Measurements from ENCODE around the gene AUTS2.

Gene AUTS2

DNA sequence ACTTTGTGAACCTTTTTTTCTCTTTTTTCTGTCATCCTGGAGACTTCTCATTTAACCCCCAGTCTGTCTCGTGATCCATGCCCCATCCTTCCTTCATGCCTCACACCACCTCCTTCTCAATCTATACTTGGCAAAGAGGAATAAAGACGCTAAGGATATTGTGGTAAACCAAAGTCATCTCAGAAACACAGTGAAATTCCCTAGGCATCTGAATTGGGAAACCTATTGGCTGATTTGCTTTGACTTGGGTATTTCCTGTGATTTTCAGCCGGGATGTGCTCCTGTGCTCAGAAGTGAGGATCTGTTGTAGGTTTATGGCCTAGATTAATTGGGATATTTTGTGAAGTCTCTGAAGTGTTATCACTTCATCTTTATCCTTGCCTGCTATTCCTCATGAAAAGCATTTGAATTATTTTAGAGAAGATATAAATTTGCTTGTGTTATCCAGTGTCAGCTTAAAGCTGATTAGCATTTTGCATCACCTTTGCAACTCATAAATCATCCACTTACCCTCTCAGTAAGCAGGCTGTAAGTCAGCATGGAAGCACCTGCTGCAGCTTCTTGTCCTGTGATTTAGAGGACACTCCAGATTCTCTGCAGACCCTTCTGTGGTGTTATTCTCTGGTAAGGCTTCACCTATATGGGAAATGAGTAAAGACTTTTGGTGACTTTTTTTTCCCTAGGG, 138.0 kb downstream of the AUTS2 start:
- DNase-seq: no peak

DNA sequence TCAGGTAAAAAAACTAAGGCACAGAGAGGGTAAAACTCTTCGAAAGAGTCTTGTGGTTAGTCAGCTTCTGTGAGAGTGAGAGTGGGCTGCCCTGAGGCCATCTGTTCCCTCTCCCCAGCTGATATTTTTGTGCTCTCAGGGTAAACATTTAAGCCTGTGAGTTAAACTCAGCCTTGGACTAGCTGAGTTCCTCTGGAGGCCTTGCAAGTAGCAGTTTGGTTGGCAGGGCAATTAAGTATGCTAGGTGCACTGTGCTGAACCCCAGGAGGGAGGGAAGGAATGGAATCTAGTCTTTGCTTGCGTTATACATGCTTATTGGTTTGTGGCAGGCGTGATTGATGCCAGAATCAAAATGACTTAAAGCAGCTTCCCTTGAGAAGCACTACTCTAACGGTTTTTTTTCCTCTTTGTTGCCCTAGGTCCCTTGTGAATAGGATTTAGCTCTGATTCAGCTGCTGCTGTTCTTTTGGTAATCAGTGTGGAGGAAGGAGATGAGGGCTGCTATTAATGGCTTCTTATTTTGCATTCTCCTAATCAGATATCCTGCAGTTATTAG, 140.2 kb downstream of the AUTS2 start:
- no peak for DNase-seq

DNA sequence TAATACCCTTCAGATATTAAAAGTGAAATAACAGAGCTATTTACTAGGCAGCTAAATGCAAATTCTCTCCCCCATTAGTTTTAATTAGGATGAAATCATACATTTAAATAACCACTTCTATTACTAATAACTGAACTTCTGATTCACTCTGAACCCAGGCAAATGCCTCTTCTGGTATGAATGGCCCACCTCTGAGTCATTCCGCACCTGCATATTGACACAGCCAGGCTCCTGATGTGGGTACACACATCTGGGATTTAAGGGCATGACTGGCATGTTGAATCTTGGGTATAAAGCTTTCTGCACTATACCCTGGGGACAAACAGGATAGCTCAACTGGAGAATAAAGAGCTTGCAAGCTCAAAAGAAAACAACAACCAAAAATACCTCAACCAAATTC, 140.9 kb downstream of the AUTS2 start:
- peak; percentile 40 to 57 for DNase-seq

DNA sequence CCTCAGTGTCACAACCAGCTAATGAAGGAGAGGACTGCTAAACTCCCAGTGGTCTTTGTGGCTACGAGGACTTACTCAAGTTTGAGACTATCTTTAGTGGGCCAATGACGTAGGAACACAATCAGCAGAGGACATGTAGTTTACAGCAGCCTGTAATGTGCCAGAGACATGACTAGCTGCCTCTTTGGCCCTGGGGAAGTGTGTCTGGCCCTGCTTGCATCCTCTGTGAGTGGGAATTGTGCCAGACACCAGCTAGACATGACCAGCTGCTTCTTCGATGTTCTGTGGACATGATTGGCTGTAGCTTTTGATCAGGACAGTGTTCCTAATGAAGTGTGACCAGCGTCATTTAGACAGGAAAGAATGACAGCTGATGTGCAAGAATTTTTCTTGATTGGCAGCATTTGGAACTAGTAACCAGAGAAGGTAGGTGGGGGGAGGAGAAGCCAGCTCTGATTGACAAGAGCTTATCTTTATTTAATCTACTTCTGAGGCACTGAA, 141.7 kb downstream of the AUTS2 start:
- DNase-seq: no peak

DNA sequence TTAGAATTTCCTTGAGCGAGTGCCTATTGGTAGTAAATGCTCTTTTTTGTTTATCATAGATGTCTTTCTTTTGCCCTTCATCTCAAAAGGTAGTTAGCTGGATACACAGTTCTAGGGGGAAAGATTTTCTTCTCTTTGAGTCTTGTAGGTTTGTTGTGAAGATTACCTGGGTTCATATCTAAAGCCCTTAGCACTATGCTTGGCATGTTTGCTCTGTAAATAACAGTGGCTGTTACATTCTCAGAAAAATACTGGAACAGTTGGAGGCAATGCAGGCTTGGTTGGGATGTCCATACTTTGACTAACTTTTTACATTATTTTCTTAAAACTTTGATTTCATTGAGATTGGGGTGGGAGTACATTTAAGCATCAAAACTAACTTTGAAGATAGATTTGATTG, 144.0 kb downstream of the AUTS2 start:
- DNase-seq: no peak

DNA sequence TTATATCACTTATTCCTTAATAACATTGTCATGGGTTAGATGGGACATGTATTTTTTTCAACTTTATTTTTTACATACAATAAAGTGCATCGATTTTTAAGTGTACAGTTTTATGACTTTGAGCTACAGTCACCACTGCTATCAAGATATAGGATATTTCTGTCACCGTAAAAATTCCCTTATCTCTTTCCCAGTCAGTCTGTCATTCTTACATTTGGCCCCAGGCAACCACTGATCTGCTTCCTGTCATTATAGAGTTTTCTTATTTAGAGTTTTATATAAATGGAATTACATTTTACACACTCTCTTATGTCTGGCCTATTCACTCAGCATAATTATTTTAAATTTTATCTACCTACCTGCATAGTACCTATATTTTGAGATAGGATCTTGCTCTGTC, 145.2 kb downstream of the AUTS2 start:
- no peak for DNase-seq

DNA sequence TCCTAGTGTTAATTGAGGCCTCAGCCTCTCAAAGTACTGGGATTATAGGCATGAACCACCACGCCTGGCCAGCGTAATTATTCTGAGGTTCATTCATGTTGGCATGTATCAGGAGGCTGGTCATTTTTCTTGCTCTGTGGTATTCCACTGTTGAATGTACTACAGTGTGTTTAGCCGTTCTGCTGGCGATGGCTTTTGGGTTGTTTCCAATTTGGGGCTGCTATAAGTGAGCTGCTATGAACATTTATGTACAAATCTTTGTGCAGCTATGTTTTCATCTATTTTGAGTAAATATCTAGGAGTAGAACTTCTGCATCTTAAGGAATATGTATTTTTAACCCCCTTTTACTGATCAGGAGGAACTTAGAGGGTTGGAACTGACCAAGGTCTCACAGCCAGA, 145.8 kb downstream of the AUTS2 start:
- no peak for DNase-seq

DNA sequence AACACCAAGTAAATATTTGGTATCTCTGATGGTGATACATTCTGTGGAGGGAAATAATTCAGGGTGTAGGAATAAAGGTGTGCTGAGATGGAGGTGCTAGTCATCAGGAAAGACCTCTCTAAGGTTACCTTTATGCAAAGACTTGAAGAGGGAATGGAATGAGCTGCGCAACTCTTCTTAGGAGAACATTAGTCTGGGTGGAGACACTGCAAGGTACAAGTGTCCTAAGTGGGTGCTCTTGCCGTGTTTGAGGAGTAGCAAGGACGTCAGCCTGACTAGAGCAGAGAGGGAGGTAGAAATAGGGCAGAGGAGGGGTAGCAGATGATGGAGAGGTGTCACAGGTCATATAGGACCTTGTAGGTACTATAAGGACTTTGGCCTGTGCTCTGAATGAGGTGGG, 148.1 kb downstream of the AUTS2 start:
- no peak for DNase-seq

DNA sequence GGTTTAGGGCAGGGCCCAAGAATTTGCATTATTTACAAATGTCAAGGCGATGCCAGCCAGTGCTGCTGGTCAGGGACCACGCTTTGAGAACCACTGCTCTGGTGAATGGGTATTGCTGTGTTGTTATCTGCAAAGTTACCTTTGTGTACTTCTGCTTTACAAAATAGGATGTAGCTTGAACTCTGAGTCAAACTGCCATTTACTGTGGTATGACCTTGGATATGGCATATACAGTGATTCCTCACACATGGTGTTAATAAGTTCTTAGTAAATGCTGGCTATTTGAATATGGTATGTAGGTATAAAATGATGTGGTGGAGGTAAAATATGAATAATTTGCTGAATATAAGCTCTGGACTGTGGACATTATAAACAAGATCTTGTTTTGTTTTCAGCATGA, 148.9 kb downstream of the AUTS2 start:
- DNase-seq: no peak

DNA sequence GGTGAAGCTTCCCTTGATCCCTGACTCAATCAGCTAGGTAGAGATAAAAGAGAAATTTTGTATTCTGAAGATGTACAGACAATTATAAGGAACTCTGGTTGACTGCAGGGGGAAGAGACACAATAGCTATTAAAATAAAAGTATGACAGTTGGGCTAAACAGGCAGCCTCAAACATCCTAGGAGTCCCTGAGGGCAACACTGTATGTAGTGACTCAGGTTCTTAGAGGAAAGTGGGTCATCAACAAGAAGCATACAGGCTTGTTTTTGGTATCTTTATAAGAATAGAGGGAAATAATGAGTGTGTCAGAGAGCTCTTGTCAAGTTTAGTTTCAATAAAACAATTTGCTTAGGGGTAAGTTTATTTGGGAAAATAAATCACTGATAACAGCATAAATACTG, 150.3 kb downstream of the AUTS2 start:
- DNase-seq: no peak

DNA sequence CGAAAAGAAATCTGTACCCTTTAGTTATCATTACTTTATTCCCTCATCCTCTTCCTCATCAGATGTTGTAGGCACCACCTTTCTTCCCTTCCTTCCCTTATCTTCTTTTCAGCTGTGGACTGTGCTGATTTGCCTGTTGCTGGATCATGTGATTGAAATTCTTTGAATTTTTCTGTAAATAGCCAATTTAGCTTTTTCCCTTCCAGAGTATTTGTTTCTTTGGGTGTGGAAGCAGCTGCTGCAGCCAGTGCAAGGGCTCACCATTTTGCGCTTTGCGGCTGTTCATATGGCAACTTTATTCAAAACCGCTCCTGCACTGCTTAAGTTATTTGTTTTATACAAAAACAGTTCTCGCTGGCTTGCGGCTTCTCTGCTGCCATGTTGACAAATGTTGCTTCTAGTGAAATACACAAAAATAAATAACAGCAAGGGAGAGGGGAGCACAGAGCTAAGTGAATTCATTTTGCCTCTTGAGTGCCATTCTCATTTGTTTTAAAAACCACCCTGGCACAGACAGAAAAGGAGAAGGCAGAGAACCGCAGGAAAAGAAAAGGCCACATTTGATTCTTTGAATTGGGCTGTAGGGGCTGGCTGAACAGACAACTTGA, 151.2 kb downstream of the AUTS2 start:
- no peak for DNase-seq

DNA sequence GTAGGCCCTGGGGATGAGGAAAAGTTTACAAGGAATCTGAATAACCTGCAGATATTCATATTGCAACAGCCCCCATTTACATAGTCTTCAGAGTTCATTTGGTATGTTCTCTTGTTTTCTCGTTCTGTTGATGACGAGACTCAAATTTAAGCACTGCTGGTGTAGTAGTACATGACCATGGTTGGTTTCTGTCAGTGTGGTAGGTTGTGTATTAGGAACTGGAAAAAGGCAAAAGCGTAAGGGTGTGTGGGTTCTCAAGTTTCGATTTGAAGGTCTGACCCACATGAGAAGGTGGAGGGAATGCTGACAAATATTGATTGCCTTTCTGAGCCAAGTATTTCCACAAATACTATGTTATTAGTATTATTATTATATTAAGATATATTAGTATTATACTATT, 151.7 kb downstream of the AUTS2 start:
- no peak for DNase-seq

DNA sequence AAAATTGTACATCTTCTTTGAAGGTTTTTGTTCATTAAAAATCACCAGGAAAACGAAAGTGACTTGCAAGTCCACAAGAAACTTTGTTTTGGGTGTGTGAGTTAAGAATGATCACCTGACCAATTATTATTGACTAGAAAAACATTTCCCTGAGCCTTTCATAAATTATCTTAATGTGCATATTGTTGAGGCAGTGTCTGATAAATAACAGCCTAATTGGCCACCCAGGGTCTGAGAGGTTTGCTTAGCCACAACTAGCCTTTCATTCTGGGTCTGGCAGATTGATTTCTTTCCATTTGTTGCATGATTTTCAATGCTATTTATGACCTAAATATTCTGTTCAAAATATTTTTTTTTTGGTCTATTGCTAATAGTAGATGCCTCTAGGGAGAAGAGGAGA, 152.8 kb downstream of the AUTS2 start:
- no peak for DNase-seq

DNA sequence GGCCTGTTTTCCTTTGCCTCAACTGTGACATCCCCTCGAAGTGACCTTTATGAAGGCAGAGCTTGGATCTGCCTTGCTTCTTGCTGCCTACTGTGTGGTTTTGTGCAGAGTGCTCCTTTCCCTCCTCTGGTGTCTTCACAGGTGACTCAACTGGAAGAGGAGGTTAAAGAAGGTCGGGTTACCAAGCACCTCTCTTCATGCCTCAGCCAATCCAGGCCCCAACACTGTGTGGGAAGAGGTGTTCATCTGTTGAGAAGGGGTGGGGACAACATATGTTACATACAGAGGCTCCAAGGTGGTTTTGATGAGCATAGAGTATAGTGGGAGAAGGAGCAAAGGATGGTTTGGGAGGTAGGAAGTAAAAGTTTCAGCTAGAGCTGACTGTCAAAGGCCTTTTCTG, 155.7 kb downstream of the AUTS2 start:
- no peak for DNase-seq

DNA sequence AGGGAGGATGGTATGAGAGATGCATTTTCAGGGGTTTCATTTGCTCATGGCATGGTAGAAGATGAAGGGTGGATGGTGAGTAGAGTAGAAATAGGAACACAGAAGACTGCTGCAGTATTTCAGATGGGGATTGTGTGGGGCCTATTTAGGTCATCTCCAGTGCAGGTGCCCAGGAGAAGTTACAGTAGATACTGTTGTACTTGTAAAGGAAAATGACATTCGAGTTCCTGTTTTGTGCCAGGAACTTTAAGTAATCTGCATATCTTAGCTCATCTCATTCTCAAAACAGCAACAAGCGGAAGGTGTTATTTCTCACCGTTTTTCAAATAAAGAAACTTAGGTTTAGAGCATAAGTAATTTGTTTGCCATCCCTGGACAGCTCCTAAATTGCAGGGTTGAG, 156.2 kb downstream of the AUTS2 start:
- DNase-seq: no peak

DNA sequence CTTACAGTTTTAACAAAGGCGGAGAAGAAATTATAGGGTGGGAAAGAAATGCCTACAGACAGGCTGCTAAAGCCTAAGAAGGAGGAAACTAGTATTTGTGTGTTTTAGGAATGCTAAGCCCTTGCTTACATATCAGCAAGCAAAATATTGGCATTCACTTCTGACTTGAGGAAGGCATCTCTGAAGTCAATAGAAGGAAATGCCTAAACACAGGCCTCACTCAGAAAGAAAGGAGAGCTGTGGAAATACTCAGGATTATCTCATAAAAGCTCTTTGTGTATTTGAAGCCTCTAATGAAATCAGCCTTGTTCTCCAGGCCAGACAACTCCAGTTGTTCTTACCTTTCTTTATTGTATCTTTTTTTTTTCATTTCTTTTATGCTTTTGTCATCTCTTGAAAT, 158.0 kb downstream of the AUTS2 start:
- DNase-seq: no peak

DNA sequence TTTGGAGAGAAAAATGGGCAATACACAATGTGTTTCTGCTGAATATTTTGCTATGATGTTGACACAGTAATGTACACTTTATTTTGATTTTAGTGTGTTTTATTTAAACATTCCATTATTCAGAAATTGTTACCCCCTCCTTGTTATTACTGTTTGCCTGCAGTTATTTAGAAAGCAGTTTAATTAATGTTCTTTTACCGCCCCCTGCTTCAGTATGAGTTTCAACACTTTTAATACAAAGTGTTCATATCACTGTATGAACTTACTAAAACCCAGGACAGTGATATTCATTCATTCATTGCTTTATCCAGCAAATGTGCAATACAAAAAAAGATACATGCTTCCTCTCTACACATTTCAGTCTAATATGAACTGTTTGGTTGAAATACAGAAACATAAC, 159.3 kb downstream of the AUTS2 start:
- no peak for DNase-seq

DNA sequence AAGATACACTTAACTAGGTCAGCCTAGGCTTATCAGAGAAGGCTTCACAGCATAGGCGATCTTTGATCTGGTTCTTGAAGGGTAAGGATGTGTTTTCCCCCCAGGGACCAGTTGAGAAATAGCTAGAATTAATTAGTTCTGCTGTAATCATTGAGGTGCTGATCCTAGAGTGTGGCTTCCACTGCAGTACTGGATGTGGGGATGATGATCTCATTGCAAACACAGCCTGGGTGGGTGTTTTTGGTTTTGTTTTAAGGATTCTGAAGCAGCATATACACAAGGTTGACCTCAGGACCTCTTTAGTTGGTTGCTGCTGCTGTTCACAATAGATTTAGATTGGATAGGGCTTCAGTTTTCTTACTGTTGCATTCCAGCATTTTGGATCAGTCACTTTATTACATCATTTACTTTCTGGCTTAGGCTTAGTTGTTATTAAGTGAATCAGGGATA, 159.7 kb downstream of the AUTS2 start:
- no peak for DNase-seq

DNA sequence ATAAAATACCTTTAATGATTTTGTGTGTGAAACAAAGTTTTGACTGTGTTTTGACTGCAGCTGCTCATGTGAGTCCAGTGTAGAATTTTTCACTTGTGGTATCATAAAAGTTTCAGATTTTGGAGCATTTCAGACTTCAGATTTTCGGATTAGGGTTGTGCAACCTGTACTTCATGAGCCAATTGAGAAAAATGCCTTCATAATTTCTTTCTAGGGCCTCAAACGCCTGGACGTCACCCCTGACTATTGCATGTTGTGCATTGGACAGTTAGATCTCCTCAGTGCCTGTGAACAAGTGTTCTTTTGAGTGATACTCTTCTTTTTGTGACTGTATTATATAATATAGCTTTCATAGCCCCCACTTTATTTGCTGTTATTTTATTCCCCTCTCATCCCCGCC, 161.1 kb downstream of the AUTS2 start:
- no peak for DNase-seq

DNA sequence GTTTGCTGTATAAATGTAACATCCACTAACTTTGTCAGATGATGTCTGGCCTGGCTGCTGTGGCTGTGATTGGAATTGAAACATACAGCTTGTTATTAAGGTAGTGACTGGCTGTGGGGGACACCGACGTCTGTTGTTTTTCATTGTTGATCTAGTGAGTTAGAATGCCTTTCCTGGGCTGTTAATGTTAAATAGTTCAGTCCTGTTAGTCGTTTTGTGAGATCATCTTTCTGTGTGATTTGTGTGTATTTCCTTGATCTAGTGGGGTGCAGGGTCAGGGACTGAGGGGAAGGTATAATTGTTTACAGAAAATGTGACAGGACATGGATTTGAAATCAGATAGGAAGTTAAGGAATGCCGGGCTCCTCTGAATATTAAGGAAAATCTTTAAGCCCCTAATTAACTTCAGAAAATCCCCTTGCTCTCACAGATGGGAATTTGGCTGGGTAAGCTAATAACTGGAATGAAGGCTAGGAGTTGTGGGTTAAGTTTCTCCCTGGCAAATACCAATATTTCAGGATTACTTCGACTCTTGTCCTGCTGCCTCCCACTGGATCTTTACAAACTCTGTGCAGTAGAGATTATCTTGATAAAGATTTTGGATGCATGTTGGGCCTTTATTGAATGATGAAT, 163.1 kb downstream of the AUTS2 start:
- DNase-seq: no peak

DNA sequence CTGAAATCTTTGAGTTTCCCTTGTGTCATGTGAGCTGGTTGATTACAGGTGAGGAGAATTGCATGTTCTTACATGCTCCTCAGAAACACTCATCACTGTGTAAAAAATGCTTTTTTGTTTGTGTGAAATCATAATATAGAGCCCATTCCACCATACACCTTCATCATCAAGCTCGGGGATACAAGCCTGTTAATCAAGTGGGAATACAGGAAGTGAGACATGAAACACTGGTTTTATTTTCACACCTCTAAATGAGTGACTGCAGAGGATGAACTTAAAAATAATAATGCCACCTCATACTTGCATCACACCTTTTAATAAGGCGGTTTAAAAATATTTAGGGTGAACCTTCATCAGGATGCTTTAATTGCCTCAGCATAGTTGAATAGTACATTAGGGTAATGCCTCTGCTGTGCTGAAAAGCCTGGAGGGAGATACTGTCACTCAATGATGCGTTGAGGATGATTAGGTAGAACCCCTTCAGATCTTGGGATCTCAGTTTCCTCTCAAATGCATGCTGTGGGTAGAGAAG, 164.6 kb downstream of the AUTS2 start:
- DNase-seq: no peak

DNA sequence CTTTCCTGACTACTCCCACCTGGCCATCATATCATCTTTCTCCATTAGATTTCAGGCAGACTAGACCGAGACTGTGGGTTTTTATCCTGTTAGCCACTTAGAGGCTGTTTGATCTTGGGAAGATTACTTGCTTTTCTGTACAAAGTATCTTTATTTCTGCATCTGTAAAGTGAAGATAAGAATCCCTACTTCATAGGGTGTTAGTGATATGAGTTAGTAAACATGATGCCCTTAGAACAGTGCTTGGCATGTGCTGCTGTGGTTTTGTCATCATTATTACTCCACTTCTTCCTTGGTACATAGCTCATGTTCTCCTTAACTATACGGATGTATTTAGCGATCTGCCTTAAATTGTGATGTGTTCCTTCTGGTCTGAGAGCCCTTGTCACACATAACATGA, 165.2 kb downstream of the AUTS2 start:
- no peak for DNase-seq

DNA sequence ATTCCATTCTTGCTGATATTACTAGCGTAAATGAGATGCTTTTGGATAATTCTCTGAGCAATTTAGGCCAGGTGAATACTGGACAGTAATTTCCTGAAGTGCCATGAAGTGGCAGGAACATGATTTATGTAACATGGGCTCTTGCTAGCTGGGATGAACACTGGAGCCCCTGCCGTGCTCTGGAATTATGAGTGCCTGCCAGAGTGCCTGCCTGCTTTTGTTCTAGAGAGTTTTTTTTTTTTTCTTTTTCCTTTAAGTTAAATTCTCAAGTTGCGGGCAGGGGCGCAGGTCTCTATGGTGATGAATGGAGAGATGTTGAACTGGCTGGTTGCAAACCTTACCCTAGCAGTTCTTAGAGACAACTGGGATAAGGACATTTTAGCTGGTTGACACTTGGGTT, 165.9 kb downstream of the AUTS2 start:
- DNase-seq: no peak

DNA sequence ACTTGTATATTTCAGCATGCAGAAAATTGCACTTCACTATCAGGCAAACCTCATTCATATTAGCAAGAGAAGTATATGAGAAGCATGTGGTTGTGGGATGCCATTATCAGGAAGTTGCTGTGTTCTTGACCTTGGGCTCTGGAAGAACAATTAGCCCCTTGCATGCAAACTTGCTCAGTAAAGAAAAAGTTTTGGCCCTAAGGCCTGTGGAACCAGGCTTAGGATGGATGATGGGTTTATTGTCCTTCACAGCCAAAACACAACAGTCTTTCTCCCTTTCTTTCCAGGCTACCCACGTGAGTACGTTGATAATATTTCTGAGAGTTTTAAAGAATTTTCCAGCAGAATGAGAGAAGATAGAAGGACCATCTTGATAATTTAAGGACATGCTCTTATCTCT, 166.4 kb downstream of the AUTS2 start:
- no peak for DNase-seq

Measured in activated T-cell treated with anti-CD3 and anti-CD28 coated beads, Interleukin-2, amount 50 U/mL, for 48 hours (primary cell).